ENCODE measurements around the gene NOLC1.

DNA sequence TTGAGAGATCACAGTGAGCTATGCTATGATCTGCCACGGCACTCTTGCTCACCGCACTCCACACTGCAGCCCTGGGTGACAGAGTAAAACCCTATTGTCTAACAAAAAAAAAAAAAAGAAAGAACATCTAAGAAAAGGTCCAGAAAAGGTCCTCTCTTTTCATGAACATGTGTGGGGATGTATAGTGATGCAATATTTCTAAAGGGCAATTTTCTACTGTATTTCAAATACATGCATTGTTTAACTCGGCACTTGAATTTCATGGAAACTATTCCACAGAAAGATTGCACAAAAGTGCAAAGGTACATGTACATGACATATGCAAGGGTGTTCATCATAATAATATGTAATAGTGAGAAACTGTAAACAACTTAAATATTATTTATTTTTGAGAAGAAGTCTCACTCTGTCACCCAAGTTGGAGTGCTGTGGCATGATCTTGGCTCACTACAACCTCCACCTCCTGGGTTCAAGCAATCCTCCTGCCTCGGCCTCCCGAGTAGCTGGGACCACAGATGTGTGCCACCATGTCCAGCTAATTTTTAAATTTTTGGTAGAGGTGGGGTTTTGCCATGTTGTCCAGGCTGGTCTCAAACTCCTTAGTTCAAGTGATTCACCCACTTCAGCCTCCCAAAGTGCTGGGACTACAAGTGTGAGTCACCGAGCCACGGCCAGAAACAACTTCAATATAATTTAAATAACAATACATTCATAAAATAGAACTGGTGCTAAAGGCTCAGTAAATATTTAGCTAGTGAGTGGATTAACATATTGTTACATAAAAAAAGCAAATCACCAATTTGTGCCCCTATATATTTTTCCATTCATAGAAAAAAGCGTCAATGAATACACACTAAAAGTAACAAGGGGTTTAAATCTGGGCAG lies 20.7 kb upstream of the NOLC1 start:
- no peak for TF ChIP-seq EZH2 (IDR thresholded peaks at IDR 0.05; ENCODE audit: borderline replicate concordance, low read depth, low read length, severe bottlenecking)
- TF ChIP-seq, protein P1, sequence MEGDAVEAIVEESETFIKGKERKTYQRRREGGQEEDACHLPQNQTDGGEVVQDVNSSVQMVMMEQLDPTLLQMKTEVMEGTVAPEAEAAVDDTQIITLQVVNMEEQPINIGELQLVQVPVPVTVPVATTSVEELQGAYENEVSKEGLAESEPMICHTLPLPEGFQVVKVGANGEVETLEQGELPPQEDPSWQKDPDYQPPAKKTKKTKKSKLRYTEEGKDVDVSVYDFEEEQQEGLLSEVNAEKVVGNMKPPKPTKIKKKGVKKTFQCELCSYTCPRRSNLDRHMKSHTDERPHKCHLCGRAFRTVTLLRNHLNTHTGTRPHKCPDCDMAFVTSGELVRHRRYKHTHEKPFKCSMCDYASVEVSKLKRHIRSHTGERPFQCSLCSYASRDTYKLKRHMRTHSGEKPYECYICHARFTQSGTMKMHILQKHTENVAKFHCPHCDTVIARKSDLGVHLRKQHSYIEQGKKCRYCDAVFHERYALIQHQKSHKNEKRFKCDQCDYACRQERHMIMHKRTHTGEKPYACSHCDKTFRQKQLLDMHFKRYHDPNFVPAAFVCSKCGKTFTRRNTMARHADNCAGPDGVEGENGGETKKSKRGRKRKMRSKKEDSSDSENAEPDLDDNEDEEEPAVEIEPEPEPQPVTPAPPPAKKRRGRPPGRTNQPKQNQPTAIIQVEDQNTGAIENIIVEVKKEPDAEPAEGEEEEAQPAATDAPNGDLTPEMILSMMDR (IDR thresholded peaks at IDR 0.05; ENCODE audit: borderline replicate concordance, extremely low read depth, low read length, poor library complexity, severe bottlenecking), result no peak

Data from DND-41 (cell line).